Ureter (tissue), 1 donor: ENCODE measurements around the gene PDLIM7. TPM values are rescaled to one million over a fixed set of nuclear protein-coding genes. Genes with fewer than 3 reads are reported as not detected.

Experiments used
- DNase-seq: peaks from one replicate; pipeline ENCODE4 v3.0.0-alpha.2; 2020; ENCODE audit warnings: low spot score
- total RNA-seq: library from RNA; stranded (reverse); gene quantifications from one replicate; pipeline ENCODE4 v1.2.4, GENCODE V29; 2023
- donor health status: DM: yes; HTN: yes; CAD: no.

PDLIM7 gene
- total RNA-seq, 1 donor from 2014 or later = 218 TPM

- DNase-seq = no peak
These were observed 7.7 kb upstream of the PDLIM7 start for GRCh38 chr5:177505075-177505474.

GRCh38 chr5:177504086-177505056, 7.0 kb upstream of the PDLIM7 start:
- no peak for DNase-seq

GRCh38 chr5:177503351-177504085, 6.1 kb upstream of the PDLIM7 start:
- DNase-seq = no peak

GRCh38 chr5:177502886-177503285, 5.5 kb upstream of the PDLIM7 start:
- DNase-seq = no peak

GRCh38 chr5:177501874-177502678, 4.7 kb upstream of the PDLIM7 start:
- no peak for DNase-seq

- DNase-seq = peak; percentile 90
These were observed 3.5 kb upstream of the PDLIM7 start for GRCh38 chr5:177500685-177501522.

GRCh38 chr5:177499842-177500241, 2.4 kb upstream of the PDLIM7 start:
- DNase-seq = no peak

GRCh38 chr5:177498013-177498787, 796 bp upstream of the PDLIM7 start:
- DNase-seq = no peak

- DNase-seq = peak; percentile 86
These were observed 595 bp downstream of the PDLIM7 start for GRCh38 chr5:177496727-177497291.

GRCh38 chr5:177496070-177496726, 1.2 kb downstream of the PDLIM7 start:
- no peak for DNase-seq

- peak; percentile 81 for DNase-seq
These were observed 2.0 kb downstream of the PDLIM7 start for GRCh38 chr5:177495243-177496060.

- DNase-seq = peak; percentile 81
These were observed 2.8 kb downstream of the PDLIM7 start for GRCh38 chr5:177494346-177495195.

GRCh38 chr5:177493795-177494345, 3.5 kb downstream of the PDLIM7 start:
- no peak for DNase-seq

GRCh38 chr5:177492841-177493240, 4.6 kb downstream of the PDLIM7 start:
- DNase-seq = no peak

- DNase-seq = no peak
These were observed 5.2 kb downstream of the PDLIM7 start for GRCh38 chr5:177491983-177492746.

- DNase-seq = no peak
These were observed 5.9 kb downstream of the PDLIM7 start for GRCh38 chr5:177491429-177491945.
